ENCODE data around the gene SRF. TPM values are rescaled to one million over a fixed set of nuclear protein-coding genes. Genes with fewer than 3 reads are reported as not detected.
A peak's percentile ranks its signal among the peaks of the same experiment; 100 is the strongest.
"Not testable (repeated sequence)": the region's sequence is repeated elsewhere in the genome, so short reads cannot be mapped to it uniquely, and the experiment has no call there.

The SRF gene
- 12.5 and 13.8 TPM in 2 replicates for total RNA-seq

GRCh38 chr6:43170931-43171706, at the start of gene SRF:
TSS of gene SRF (plus strand) at chr6:43171269. CDS start at chr6:43171657, 388 bp downstream.
- peak; percentile 98 to 100 for DNase-seq (ENCODE audit: low read depth in 2 of 2)

GRCh38 chr6:43122146-43122545, 48.9 kb upstream of the SRF start:
- DNase-seq (ENCODE audit: low read depth in 2 of 2), result no peak

GRCh38 chr6:43123461-43124314, 47.4 kb upstream of the SRF start:
- DNase-seq (ENCODE audit: low read depth in 2 of 2), result no peak

- DNase-seq (ENCODE audit: low read depth in 2 of 2), result no peak
Observed at GRCh38 chr6:43124481-43124880, 46.6 kb upstream of the SRF start.

- DNase-seq (ENCODE audit: low read depth in 2 of 2), result no peak
Observed at GRCh38 chr6:43125119-43125518, 46.0 kb upstream of the SRF start.

- no peak for DNase-seq (ENCODE audit: low read depth in 2 of 2)
Observed at GRCh38 chr6:43125555-43125954, 45.5 kb upstream of the SRF start.

GRCh38 chr6:43127180-43127579, 43.9 kb upstream of the SRF start:
- no peak for DNase-seq (ENCODE audit: low read depth in 2 of 2)

- DNase-seq (ENCODE audit: low read depth in 2 of 2), result no peak
Observed at GRCh38 chr6:43127877-43128276, 43.2 kb upstream of the SRF start.

- DNase-seq (ENCODE audit: low read depth in 2 of 2), result no peak
Observed at GRCh38 chr6:43128926-43129325, 42.1 kb upstream of the SRF start.

GRCh38 chr6:43129434-43130194, 41.5 kb upstream of the SRF start:
- peak; percentile 17 to 49 for DNase-seq (ENCODE audit: low read depth in 2 of 2)

GRCh38 chr6:43130429-43130828, 40.6 kb upstream of the SRF start:
- no peak for DNase-seq (ENCODE audit: low read depth in 2 of 2)

GRCh38 chr6:43131379-43131778, 39.7 kb upstream of the SRF start:
- DNase-seq (ENCODE audit: low read depth in 2 of 2), result not testable (repeated sequence)

GRCh38 chr6:43138267-43138666, 32.8 kb upstream of the SRF start:
- DNase-seq (ENCODE audit: low read depth in 2 of 2), result no peak

- DNase-seq (ENCODE audit: low read depth in 2 of 2), result not testable (repeated sequence)
Observed at GRCh38 chr6:43139973-43140372, 31.1 kb upstream of the SRF start.

GRCh38 chr6:43141644-43142043, 29.4 kb upstream of the SRF start:
- no peak for DNase-seq (ENCODE audit: low read depth in 2 of 2)

- no peak for DNase-seq (ENCODE audit: low read depth in 2 of 2)
Observed at GRCh38 chr6:43142101-43142500, 29.0 kb upstream of the SRF start.

- DNase-seq (ENCODE audit: low read depth in 2 of 2), result peak; percentile 40 to 74
Observed at GRCh38 chr6:43143235-43144128, 27.6 kb upstream of the SRF start.

GRCh38 chr6:43144879-43145278, 26.2 kb upstream of the SRF start:
- no peak for DNase-seq (ENCODE audit: low read depth in 2 of 2)

GRCh38 chr6:43146261-43146660, 24.8 kb upstream of the SRF start:
- DNase-seq (ENCODE audit: low read depth in 2 of 2), result no peak

GRCh38 chr6:43146709-43147688, 24.1 kb upstream of the SRF start:
- DNase-seq (ENCODE audit: low read depth in 2 of 2), result no peak
